ENCODE measurements around the gene TRPM7.
"Not testable (repeated sequence)": the region's sequence is repeated elsewhere in the genome, so short reads cannot be mapped to it uniquely, and the experiment has no call there.

TRPM7 gene

GRCh38 chr15:50590288-50590687, 96.3 kb downstream of the TRPM7 start:
- in situ Hi-C loops (cut with MboI; ENCODE audit: low sequenced_read_pairs): no loop called here

GRCh38 chr15:50577492-50577891, 109.1 kb downstream of the TRPM7 start:
- in situ Hi-C loops (cut with MboI; ENCODE audit: low sequenced_read_pairs): no loop called here

- in situ Hi-C loops (cut with MboI; ENCODE audit: low sequenced_read_pairs): no loop called here
Observed at GRCh38 chr15:50576166-50576565, 110.4 kb downstream of the TRPM7 start.

GRCh38 chr15:50573842-50574241, 112.8 kb downstream of the TRPM7 start:
- in situ Hi-C loops (cut with MboI; ENCODE audit: low sequenced_read_pairs): not testable (repeated sequence)

GRCh38 chr15:50563756-50564155, 122.8 kb downstream of the TRPM7 start:
- in situ Hi-C loops (cut with MboI; ENCODE audit: low sequenced_read_pairs): no loop called here

- in situ Hi-C loops (cut with MboI; ENCODE audit: low sequenced_read_pairs): no loop called here
Observed at GRCh38 chr15:50562735-50563640, 123.6 kb downstream of the TRPM7 start.

- in situ Hi-C loops (cut with MboI; ENCODE audit: low sequenced_read_pairs): no loop called here
Observed at GRCh38 chr15:50558012-50558411, 128.6 kb downstream of the TRPM7 start.

GRCh38 chr15:50556642-50557371, 129.8 kb downstream of the TRPM7 start:
- in situ Hi-C loops (cut with MboI; ENCODE audit: low sequenced_read_pairs): no loop called here

GRCh38 chr15:50552238-50552637, 134.4 kb downstream of the TRPM7 start:
- in situ Hi-C loops (cut with MboI; ENCODE audit: low sequenced_read_pairs): no loop called here

GRCh38 chr15:50549326-50549725, 137.3 kb downstream of the TRPM7 start:
- in situ Hi-C loops (cut with MboI; ENCODE audit: low sequenced_read_pairs): no loop called here

- in situ Hi-C loops (cut with MboI; ENCODE audit: low sequenced_read_pairs): no loop called here
Observed at GRCh38 chr15:50546566-50546965, 140.0 kb downstream of the TRPM7 start, which contains the start of gene USP50. Gene USP50 (minus strand): TSS chr15:50546666. CDS start chr15:50546525, 141 bp downstream.

GRCh38 chr15:50544368-50544767, 142.2 kb downstream of the TRPM7 start:
- in situ Hi-C loops (cut with MboI; ENCODE audit: low sequenced_read_pairs): no loop called here

- in situ Hi-C loops (cut with MboI; ENCODE audit: low sequenced_read_pairs): no loop called here
Observed at GRCh38 chr15:50543556-50543955, 143.0 kb downstream of the TRPM7 start.

- in situ Hi-C loops (cut with MboI; ENCODE audit: low sequenced_read_pairs): no loop called here
Observed at GRCh38 chr15:50542887-50543210, 143.7 kb downstream of the TRPM7 start.

- in situ Hi-C loops (cut with MboI; ENCODE audit: low sequenced_read_pairs): no loop called here
Observed at GRCh38 chr15:50531766-50532165, 154.8 kb downstream of the TRPM7 start.

- in situ Hi-C loops (cut with MboI; ENCODE audit: low sequenced_read_pairs): no loop called here
Observed at GRCh38 chr15:50531163-50531562, 155.4 kb downstream of the TRPM7 start.

GRCh38 chr15:50523851-50524251, 162.7 kb downstream of the TRPM7 start:
- in situ Hi-C loops (cut with MboI; ENCODE audit: low sequenced_read_pairs): no loop called here

- in situ Hi-C loops (cut with MboI; ENCODE audit: low sequenced_read_pairs): no loop called here
Observed at GRCh38 chr15:50519740-50520425, 166.7 kb downstream of the TRPM7 start.

- in situ Hi-C loops (cut with MboI; ENCODE audit: low sequenced_read_pairs): no loop called here
Observed at GRCh38 chr15:50513001-50513400, 173.6 kb downstream of the TRPM7 start.

All from HL-60/S4 treated with phorbol 12-myristate 13-acetate at 8.2 ng/mL for 4 days and 3 days (cell line).